ENCODE measurements around the gene PRIM2.
"Not testable (repeated sequence)": the region's sequence is repeated elsewhere in the genome, so short reads cannot be mapped to it uniquely, and the experiment has no call there.

Gene PRIM2

GRCh38 chr6:57368965-57369731 is 51.7 kb downstream of the PRIM2 start:
- DNase-seq, result not testable (repeated sequence)

- not testable (repeated sequence) for DNase-seq
Observed at GRCh38 chr6:57371779-57372178, 54.3 kb downstream of the PRIM2 start.

- not testable (repeated sequence) for DNase-seq
Observed at GRCh38 chr6:57374764-57375163, 57.3 kb downstream of the PRIM2 start.

- DNase-seq, result not testable (repeated sequence)
Observed at GRCh38 chr6:57376083-57376482, 58.7 kb downstream of the PRIM2 start.

- not testable (repeated sequence) for DNase-seq
Observed at GRCh38 chr6:57389038-57389592, 71.7 kb downstream of the PRIM2 start.

GRCh38 chr6:57390818-57391217 is 73.4 kb downstream of the PRIM2 start:
- DNase-seq, result not testable (repeated sequence)

- DNase-seq, result not testable (repeated sequence)
Observed at GRCh38 chr6:57392047-57392446, 74.6 kb downstream of the PRIM2 start.

GRCh38 chr6:57419341-57419740 is 101.9 kb downstream of the PRIM2 start:
- not testable (repeated sequence) for DNase-seq

- DNase-seq, result no peak
Observed at GRCh38 chr6:57421503-57421902, 104.1 kb downstream of the PRIM2 start.

GRCh38 chr6:57423468-57423867 is 106.0 kb downstream of the PRIM2 start:
- no peak for DNase-seq

GRCh38 chr6:57431742-57432141 is 114.3 kb downstream of the PRIM2 start:
- DNase-seq, result not testable (repeated sequence)

GRCh38 chr6:57432157-57432556 is 114.7 kb downstream of the PRIM2 start:
- no peak for DNase-seq

GRCh38 chr6:57432919-57433684 is 115.7 kb downstream of the PRIM2 start:
- no peak for DNase-seq

GRCh38 chr6:57433790-57434189 is 116.4 kb downstream of the PRIM2 start:
- not testable (repeated sequence) for DNase-seq

GRCh38 chr6:57434944-57435343 is 117.5 kb downstream of the PRIM2 start:
- no peak for DNase-seq

GRCh38 chr6:57435475-57436160 is 118.2 kb downstream of the PRIM2 start:
- no peak for DNase-seq

GRCh38 chr6:57440735-57441134 is 123.3 kb downstream of the PRIM2 start:
- DNase-seq, result not testable (repeated sequence)

- DNase-seq, result not testable (repeated sequence)
Observed at GRCh38 chr6:57442133-57442532, 124.7 kb downstream of the PRIM2 start.

GRCh38 chr6:57443181-57443580 is 125.8 kb downstream of the PRIM2 start:
- not testable (repeated sequence) for DNase-seq

- not testable (repeated sequence) for DNase-seq
Observed at GRCh38 chr6:57444787-57445186, 127.4 kb downstream of the PRIM2 start.

- DNase-seq, result not testable (repeated sequence)
Observed at GRCh38 chr6:57445379-57445778, 127.9 kb downstream of the PRIM2 start.

GRCh38 chr6:57445790-57446468 is 128.5 kb downstream of the PRIM2 start:
- not testable (repeated sequence) for DNase-seq
